GM18909 (cell line): ENCODE results near the gene CDO1.
"Not testable (repeated sequence)": the region's sequence is repeated elsewhere in the genome, so short reads cannot be mapped to it uniquely, and the experiment has no call there.

Experiments used
- ATAC-seq: cut with Tn5 transposase; IDR thresholded peaks from one replicate; pipeline ENCODE4 v1.9.1; 2021; ENCODE audit warnings: mild to moderate bottlenecking; ENCODE audit not compliant: unreplicated experiment, poor library complexity

Gene CDO1

GRCh38 chr5:115831163-115831768 lies 14.8 kb upstream of the CDO1 start:
- ATAC-seq: peak; percentile 84

GRCh38 chr5:115829913-115830312 lies 13.5 kb upstream of the CDO1 start:
- ATAC-seq: no peak

GRCh38 chr5:115825948-115826347 lies 9.5 kb upstream of the CDO1 start:
- ATAC-seq: no peak

- not testable (repeated sequence) for ATAC-seq
Measured at GRCh38 chr5:115824983-115825382, 8.5 kb upstream of the CDO1 start.

GRCh38 chr5:115820846-115821245 lies 4.4 kb upstream of the CDO1 start:
- ATAC-seq: no peak

- ATAC-seq: no peak
Measured at GRCh38 chr5:115818821-115819220, 2.4 kb upstream of the CDO1 start.

GRCh38 chr5:115817386-115817785 lies 927 bp upstream of the CDO1 start:
- no peak for ATAC-seq

- ATAC-seq: no peak
Measured at GRCh38 chr5:115815693-115816225, 700 bp downstream of the CDO1 start.

- no peak for ATAC-seq
Measured at GRCh38 chr5:115815006-115815692, 1.3 kb downstream of the CDO1 start.

GRCh38 chr5:115813719-115814118 lies 2.7 kb downstream of the CDO1 start:
- ATAC-seq: no peak

GRCh38 chr5:115812372-115812771 lies 4.1 kb downstream of the CDO1 start:
- ATAC-seq: no peak

- no peak for ATAC-seq
Measured at GRCh38 chr5:115811406-115811805, 5.1 kb downstream of the CDO1 start.

- ATAC-seq: no peak
Measured at GRCh38 chr5:115810761-115811160, 5.7 kb downstream of the CDO1 start.

GRCh38 chr5:115809946-115810345 lies 6.5 kb downstream of the CDO1 start:
- ATAC-seq: no peak

GRCh38 chr5:115808066-115808465 lies 8.4 kb downstream of the CDO1 start:
- not testable (repeated sequence) for ATAC-seq

- ATAC-seq: no peak
Measured at GRCh38 chr5:115807654-115808052, 8.8 kb downstream of the CDO1 start.

GRCh38 chr5:115806986-115807653 lies 9.3 kb downstream of the CDO1 start:
- no peak for ATAC-seq

- no peak for ATAC-seq
Measured at GRCh38 chr5:115801984-115802383, 14.5 kb downstream of the CDO1 start.

- ATAC-seq: no peak
Measured at GRCh38 chr5:115801152-115801551, 15.3 kb downstream of the CDO1 start.

GRCh38 chr5:115800108-115800507 lies 16.4 kb downstream of the CDO1 start:
- ATAC-seq: no peak

- no peak for ATAC-seq
Measured at GRCh38 chr5:115798252-115798651, 18.2 kb downstream of the CDO1 start.
